ENCODE measurements around the gene ZNF597. TPM values are rescaled to one million over a fixed set of nuclear protein-coding genes. Genes with fewer than 3 reads are reported as not detected.

ZNF597 gene
- total and polyA plus RNA-seq, 2 donors (not counting 1 experiment from before 2014, with no cell fraction given), result 1.6 to 2.0 TPM

DNA sequence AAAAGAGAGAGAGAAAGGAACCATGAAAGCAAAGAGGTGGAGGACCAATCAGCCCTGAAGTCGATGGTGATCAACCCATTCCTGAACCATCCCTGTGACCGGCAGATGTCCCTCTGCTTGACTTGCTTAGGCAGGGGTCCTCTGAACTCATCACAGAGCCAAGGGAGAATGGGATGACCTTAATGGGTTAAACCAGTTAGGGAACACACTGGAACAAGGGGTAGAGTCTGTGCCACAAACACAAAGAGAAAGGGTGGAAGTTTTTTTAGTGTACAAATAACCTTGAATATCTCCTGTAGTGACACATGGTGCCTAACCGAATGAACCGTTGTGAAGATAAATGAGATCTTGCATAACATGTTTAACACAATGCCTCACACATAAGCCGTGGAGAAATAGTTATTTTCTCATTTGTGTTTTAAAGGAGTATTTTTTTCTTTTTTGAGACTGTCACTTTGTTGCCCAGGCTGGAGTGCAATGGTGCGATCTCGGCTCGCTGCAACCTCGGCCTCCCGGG, 11.4 kb upstream of the ZNF597 start:
- H2AFZ ChIP-seq (ENCODE audit: low read length), result no peak overlapping the region
- no peak overlapping the region for H3K4me2 ChIP-seq (ENCODE audit: extremely low read depth, insufficient read depth, low read length)
- H3K79me2 ChIP-seq (ENCODE audit: control insufficient read depth, insufficient read depth, low read length), result peaks cover 15% of the 10 kb centered on the region
- no peaks in the 10 kb centered on the region for H4K20me1 ChIP-seq (ENCODE audit: control insufficient read depth, extremely low read depth, insufficient read depth, low read length)
- no peak overlapping the region for H3K27ac ChIP-seq (ENCODE audit: insufficient read depth, low read length)
- no peaks in the 10 kb centered on the region for H3K27me3 ChIP-seq (ENCODE audit: control insufficient read depth, insufficient read depth, low read length)
- H3K36me3 ChIP-seq (ENCODE audit: control insufficient read depth, insufficient read depth, low read length), result peaks cover 1% of the 10 kb centered on the region
- TF ChIP-seq EZH2 (IDR thresholded peaks at IDR 0.05; ENCODE audit: low read length, missing control alignments), result no peak
- TF ChIP-seq, protein P1, sequence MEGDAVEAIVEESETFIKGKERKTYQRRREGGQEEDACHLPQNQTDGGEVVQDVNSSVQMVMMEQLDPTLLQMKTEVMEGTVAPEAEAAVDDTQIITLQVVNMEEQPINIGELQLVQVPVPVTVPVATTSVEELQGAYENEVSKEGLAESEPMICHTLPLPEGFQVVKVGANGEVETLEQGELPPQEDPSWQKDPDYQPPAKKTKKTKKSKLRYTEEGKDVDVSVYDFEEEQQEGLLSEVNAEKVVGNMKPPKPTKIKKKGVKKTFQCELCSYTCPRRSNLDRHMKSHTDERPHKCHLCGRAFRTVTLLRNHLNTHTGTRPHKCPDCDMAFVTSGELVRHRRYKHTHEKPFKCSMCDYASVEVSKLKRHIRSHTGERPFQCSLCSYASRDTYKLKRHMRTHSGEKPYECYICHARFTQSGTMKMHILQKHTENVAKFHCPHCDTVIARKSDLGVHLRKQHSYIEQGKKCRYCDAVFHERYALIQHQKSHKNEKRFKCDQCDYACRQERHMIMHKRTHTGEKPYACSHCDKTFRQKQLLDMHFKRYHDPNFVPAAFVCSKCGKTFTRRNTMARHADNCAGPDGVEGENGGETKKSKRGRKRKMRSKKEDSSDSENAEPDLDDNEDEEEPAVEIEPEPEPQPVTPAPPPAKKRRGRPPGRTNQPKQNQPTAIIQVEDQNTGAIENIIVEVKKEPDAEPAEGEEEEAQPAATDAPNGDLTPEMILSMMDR (conservative IDR thresholded peaks at IDR 0.05 in 1 of 2, IDR thresholded peaks at IDR 0.05 in 1 of 2; ENCODE audit: low read depth in 1 of 2, low read length in 2 of 2), result no peak
- H3K4me1 ChIP-seq (ENCODE audit: control insufficient read depth, extremely low read depth, insufficient read depth, low read length), result peaks cover 3% of the 10 kb centered on the region
- no peaks in the 10 kb centered on the region for H3K9me3 ChIP-seq (ENCODE audit: control insufficient read depth, insufficient read depth, low read depth, low read length)
- no peak overlapping the region for H3K4me3 ChIP-seq (replicated peaks in 1 of 4; ENCODE audit: control extremely low read depth in 1 of 4, insufficient read depth in 1 of 4, low read depth in 3 of 4, low read length in 4 of 4)
- no peak overlapping the region for H3K9ac ChIP-seq (ENCODE audit: insufficient read depth, low read length)
- DNase-seq (ENCODE audit: low read depth in 2 of 2), result no peak

DNA sequence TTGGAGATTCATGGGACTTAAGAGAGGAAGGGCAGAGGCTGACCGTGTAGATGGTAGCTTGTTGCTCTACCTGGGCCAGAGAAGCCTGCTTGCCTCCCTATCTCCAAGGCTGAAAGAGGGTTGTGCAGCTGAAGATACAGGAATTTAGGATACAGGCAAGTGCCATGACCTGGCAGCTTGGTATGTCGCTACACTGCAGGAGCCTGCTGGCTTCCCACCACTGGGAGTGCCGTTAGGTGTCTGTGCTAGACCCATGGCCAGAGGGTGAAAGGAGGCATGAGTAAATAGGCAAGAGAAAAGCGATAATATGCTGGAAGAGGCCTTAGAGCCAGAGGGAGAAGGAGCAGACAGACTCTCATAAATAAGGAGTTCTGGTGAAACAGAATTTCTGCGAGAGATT, 10.8 kb upstream of the ZNF597 start:
- Histone ChIP-seq H3K9ac (ENCODE audit: insufficient read depth, low read length) (no peak overlapping the region), H3K27me3 (ENCODE audit: control insufficient read depth, insufficient read depth, low read length) (no peaks in the 10 kb centered on the region), H3K27ac (ENCODE audit: insufficient read depth, low read length) (no peak overlapping the region), H3K4me1 (ENCODE audit: control insufficient read depth, extremely low read depth, insufficient read depth, low read length) (peaks cover 3% of the 10 kb centered on the region), H3K4me2 (ENCODE audit: extremely low read depth, insufficient read depth, low read length) (no peak overlapping the region), H3K36me3 (ENCODE audit: control insufficient read depth, insufficient read depth, low read length) (peaks cover 1% of the 10 kb centered on the region), H3K4me3 (replicated peaks in 1 of 4; ENCODE audit: control extremely low read depth in 1 of 4, insufficient read depth in 1 of 4, low read depth in 3 of 4, low read length in 4 of 4) (no peak overlapping the region), H3K79me2 (ENCODE audit: control insufficient read depth, insufficient read depth, low read length) (peaks cover 9% of the 10 kb centered on the region), H3K9me3 (ENCODE audit: control insufficient read depth, insufficient read depth, low read depth, low read length) (no peaks in the 10 kb centered on the region), H4K20me1 (ENCODE audit: control insufficient read depth, extremely low read depth, insufficient read depth, low read length) (no peaks in the 10 kb centered on the region), H2AFZ (ENCODE audit: low read length) (no peak overlapping the region)
- no peak for TF ChIP-seq EZH2 (IDR thresholded peaks at IDR 0.05; ENCODE audit: low read length, missing control alignments)
- TF ChIP-seq, protein P1 (conservative IDR thresholded peaks at IDR 0.05 in 1 of 2, IDR thresholded peaks at IDR 0.05 in 1 of 2; ENCODE audit: low read depth in 1 of 2, low read length in 2 of 2), result no peak
- DNase-seq (ENCODE audit: low read depth in 2 of 2), result no peak

DNA sequence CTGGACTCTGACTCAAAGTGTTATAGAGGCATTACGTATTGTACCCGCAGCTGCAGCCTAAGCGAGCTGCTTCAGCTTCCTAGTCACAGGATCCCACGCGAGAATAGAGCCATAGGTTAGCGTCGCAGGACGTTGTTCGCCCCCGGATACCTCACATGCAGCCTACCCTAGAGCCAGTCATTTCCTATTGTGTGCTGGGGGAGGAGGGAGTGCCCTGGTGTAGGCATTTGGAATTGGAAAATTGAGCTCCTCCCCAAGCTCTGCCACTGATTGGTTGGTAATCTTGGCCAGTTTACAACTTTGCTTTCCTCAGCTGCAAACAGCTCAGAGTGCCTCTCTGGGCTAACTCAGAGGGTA, 706 bp upstream of the ZNF597 start:
- peak overlapping the region; percentile 1 for H2AFZ ChIP-seq (ENCODE audit: low read length)
- TF ChIP-seq, protein P1 (conservative IDR thresholded peaks at IDR 0.05 in 1 of 2, IDR thresholded peaks at IDR 0.05 in 1 of 2; ENCODE audit: low read depth in 1 of 2, low read length in 2 of 2), result peak in 1 of 2 donors; percentile 2
- TF ChIP-seq EZH2 (IDR thresholded peaks at IDR 0.05; ENCODE audit: low read length, missing control alignments), result no peak
- peak; percentile 73 to 82 for DNase-seq (ENCODE audit: low read depth in 2 of 2)

More for the DNA sequence above, 706 bp upstream of the ZNF597 start:
- no peaks in the 10 kb centered on the region for H3K27me3 ChIP-seq (ENCODE audit: control insufficient read depth, insufficient read depth, low read length)
- H3K4me3 ChIP-seq (replicated peaks in 1 of 4; ENCODE audit: control extremely low read depth in 1 of 4, insufficient read depth in 1 of 4, low read depth in 3 of 4, low read length in 4 of 4), result peak overlapping the region; percentile 58 to 92 (median 74)
- peak overlapping the region; percentile 71 for H3K9ac ChIP-seq (ENCODE audit: insufficient read depth, low read length)
- H3K4me1 ChIP-seq (ENCODE audit: control insufficient read depth, extremely low read depth, insufficient read depth, low read length), result no peaks in the 10 kb centered on the region
- H3K4me2 ChIP-seq (ENCODE audit: extremely low read depth, insufficient read depth, low read length), result peak overlapping the region; percentile 82
- H3K9me3 ChIP-seq (ENCODE audit: control insufficient read depth, insufficient read depth, low read depth, low read length), result no peaks in the 10 kb centered on the region
- no peaks in the 10 kb centered on the region for H3K36me3 ChIP-seq (ENCODE audit: control insufficient read depth, insufficient read depth, low read length)
- no peaks in the 10 kb centered on the region for H4K20me1 ChIP-seq (ENCODE audit: control insufficient read depth, extremely low read depth, insufficient read depth, low read length)
- peak overlapping the region; percentile 84 for H3K27ac ChIP-seq (ENCODE audit: insufficient read depth, low read length)
- peaks cover 14% of the 10 kb centered on the region for H3K79me2 ChIP-seq (ENCODE audit: control insufficient read depth, insufficient read depth, low read length)

Data from fibroblast of lung (primary cell).